Hepatocyte (in vitro differentiated cells): ENCODE measurements around the gene ALDOB.

ENCODE experiments used
- CTCF ChIP-seq: fragments of 200-600 bp; sonication (generic); IDR thresholded peaks from 2 replicates; pipeline ENCODE4 v1.5.1; 2016; ENCODE audit warnings: antibody characterized with exemption, mild to moderate bottlenecking; ENCODE audit not compliant: poor library complexity
- EZH2 ChIP-seq: fragments of 200-600 bp; sonication (generic); IDR thresholded peaks from 2 replicates; pipeline ENCODE4 v1.6.1; 2016; ENCODE audit warnings: antibody characterized with exemption, mild to moderate bottlenecking, borderline replicate concordance

GRCh38 chr9:101388507-101388993 is 47.0 kb downstream of the ALDOB start:
- TF ChIP-seq CTCF (peak; percentile 34), EZH2 (no peak)
